Myometrial cell (primary cell): ENCODE data around the gene TASP1. TPM values are rescaled to one million over a fixed set of nuclear protein-coding genes. Genes with fewer than 3 reads are reported as not detected.

ENCODE experiments used
- total RNA-seq: library from RNA; depleted of rRNA; stranded (reverse); fragments of >200 nt; gene quantifications from 2 replicates; pipeline ENCODE4 v1.2.3, GENCODE V29; 2015

Gene TASP1
- total RNA-seq = 4.8 and 6.6 TPM in 2 replicates

GRCh38 chr20:13638496-13639149 is at the start of gene TASP1:
TSS of gene TASP1 (minus strand) at chr20:13638932. CDS start at chr20:13630078, 8,854 bp downstream.

Other genes with a start within 250 kb of the TASP1 start
- 3.2 and 4.4 TPM in 2 replicates for gene ESF1, start 146.0 kb upstream of the TASP1 start, total RNA-seq
- gene NDUFAF5, start 146.1 kb upstream of the TASP1 start, total RNA-seq = 23.9 and 28.0 TPM in 2 replicates